Keratinocyte (primary cell): Measurements from ENCODE around the gene DESI2. TPM values are rescaled to one million over a fixed set of nuclear protein-coding genes. Genes with fewer than 3 reads are reported as not detected.
"Not testable (repeated sequence)": the region's sequence is repeated elsewhere in the genome, so short reads cannot be mapped to it uniquely, and the experiment has no call there.

Experiments
- DNase-seq: peaks from one replicate; pipeline ENCODE4 v3.0.0-alpha.2; 2011; ENCODE audit warnings: low read depth, missing footprints, low spot score
- FAIRE-seq: peaks from 2 replicates; lab custom pipeline; 2011; peaks lifted over from hg19 to GRCh38; lab: Jason Lieb, UNC
- H2AFZ ChIP-seq: 2 replicates; pipeline ENCODE4 v1.6.0; 2012; ENCODE audit warnings: low read length, control low read depth, inconsistent platforms; ENCODE audit not compliant: control insufficient read depth
- H3K27ac ChIP-seq: 2 replicates; pipeline ENCODE4 v1.5.1; 2011; ENCODE audit warnings: low read length; ENCODE audit not compliant: control insufficient read depth, insufficient read depth
- H3K27me3 ChIP-seq: 3 replicates; pipeline ENCODE4 v1.6.0; 2011; ENCODE audit warnings: low read length; ENCODE audit not compliant: control insufficient read depth, insufficient read depth; ENCODE audit errors: extremely low read depth
- H3K36me3 ChIP-seq, 2 experiments: 2 replicates in 1 of 2; 3 replicates in 1 of 2; pipeline ENCODE4 v1.5.1; 2011; ENCODE audit warnings: low read length in 2 of 2, mild to moderate bottlenecking in 1 of 2; ENCODE audit not compliant: control insufficient read depth in 2 of 2, insufficient read depth in 2 of 2; ENCODE audit errors: extremely low read depth in 1 of 2
- H3K4me1 ChIP-seq: 3 replicates; pipeline ENCODE4 v1.5.1; 2011; ENCODE audit warnings: low read length; ENCODE audit not compliant: control insufficient read depth, insufficient read depth; ENCODE audit errors: extremely low read depth
- H3K4me2 ChIP-seq: 3 replicates; pipeline ENCODE4 v1.6.0; 2011; ENCODE audit warnings: low read depth, low read length; ENCODE audit not compliant: control insufficient read depth, insufficient read depth; ENCODE audit errors: extremely low read depth
- H3K4me3 ChIP-seq, 3 experiments: fragments of 200-600 bp in 1 of 3; sonication (generic) in 1 of 3; 2 replicates in 2 of 3; 3 replicates in 1 of 3; pipeline ENCODE4 v1.5.1; 2011 to 2016; ENCODE audit warnings: low read length in 3 of 3, mild to moderate bottlenecking in 3 of 3, control low read depth in 2 of 3, inconsistent platforms in 1 of 3, low read depth in 1 of 3, mixed read lengths in 1 of 3, mixed run types in 1 of 3, moderate library complexity in 1 of 3; ENCODE audit not compliant: control insufficient read depth in 2 of 3, insufficient read depth in 2 of 3; ENCODE audit errors: extremely low read depth in 1 of 3
- H3K79me2 ChIP-seq: 2 replicates; pipeline ENCODE4 v1.6.0; 2012; ENCODE audit warnings: low read length; ENCODE audit not compliant: control insufficient read depth, insufficient read depth
- H3K9ac ChIP-seq: 3 replicates; pipeline ENCODE4 v1.6.0; 2011; ENCODE audit warnings: low read length; ENCODE audit not compliant: control insufficient read depth, insufficient read depth; ENCODE audit errors: extremely low read depth
- H3K9me1 ChIP-seq: 3 replicates; pipeline ENCODE4 v1.6.0; 2011; ENCODE audit warnings: low read length; ENCODE audit not compliant: control insufficient read depth, insufficient read depth; ENCODE audit errors: extremely low read depth
- H3K9me3 ChIP-seq: 2 replicates; pipeline ENCODE4 v1.5.1; 2012; ENCODE audit warnings: low read depth, low read length; ENCODE audit not compliant: control insufficient read depth
- H4K20me1 ChIP-seq: 3 replicates; pipeline ENCODE4 v1.6.0; 2011; ENCODE audit warnings: low read length; ENCODE audit not compliant: control insufficient read depth, insufficient read depth; ENCODE audit errors: extremely low read depth
- EZH2 ChIP-seq: IDR thresholded peaks from one replicate; pipeline ENCODE4 v1.6.1; 2012; ENCODE audit warnings: inconsistent platforms, mild to moderate bottlenecking, low read length, moderate library complexity
- dilution Hi-C: fragments of 300-500 bp; cut with MboI; formaldehyde crosslinking; loops from one replicate; pipeline ENCODE4 v1.7.0; 2020; ENCODE audit warnings: low sequenced_read_pairs; ENCODE audit not compliant: extremely low pct_ligation_motif_present
- polyA plus RNA-seq, 5 experiments: library from polyadenylated mRNA; depleted of rRNA in 3 of 5; stranded (reverse) in 3 of 5; stranded (forward) in 1 of 5; unstranded in 1 of 5; fragments of >200 nt; gene quantifications; 1 replicate in 1 of 5; 2 replicates in 3 of 5; 3 replicates in 1 of 5; pipeline versions ENCODE4 v1.2.1 to v1.2.3, GENCODE V29; 2011 to 2012; ENCODE audit warnings: missing spikeins in 2 of 5, low read depth in 1 of 5, low replicate concordance in 1 of 5
- TF ChIP-seq, protein P1 (sequence below), 3 experiments: IDR thresholded peaks in 1 of 3; conservative IDR thresholded peaks in 1 of 3; optimal IDR thresholded peaks in 1 of 3; 2 replicates in 2 of 3; 3 replicates in 1 of 3; pipeline versions ENCODE3 to v1.5.1; 2011; ENCODE audit warnings: low read length in 3 of 3, mild to moderate bottlenecking in 3 of 3, moderate library complexity in 2 of 3, control low read depth in 1 of 3, inconsistent platforms in 1 of 3; ENCODE audit not compliant: insufficient read depth in 2 of 3; ENCODE audit errors: extremely low read depth in 1 of 3

Gene DESI2
- polyA plus RNA-seq, 1 donor (not counting 4 experiments of a cell fraction or from before 2014, with no cell fraction given), result 33.9 TPM

DNA sequence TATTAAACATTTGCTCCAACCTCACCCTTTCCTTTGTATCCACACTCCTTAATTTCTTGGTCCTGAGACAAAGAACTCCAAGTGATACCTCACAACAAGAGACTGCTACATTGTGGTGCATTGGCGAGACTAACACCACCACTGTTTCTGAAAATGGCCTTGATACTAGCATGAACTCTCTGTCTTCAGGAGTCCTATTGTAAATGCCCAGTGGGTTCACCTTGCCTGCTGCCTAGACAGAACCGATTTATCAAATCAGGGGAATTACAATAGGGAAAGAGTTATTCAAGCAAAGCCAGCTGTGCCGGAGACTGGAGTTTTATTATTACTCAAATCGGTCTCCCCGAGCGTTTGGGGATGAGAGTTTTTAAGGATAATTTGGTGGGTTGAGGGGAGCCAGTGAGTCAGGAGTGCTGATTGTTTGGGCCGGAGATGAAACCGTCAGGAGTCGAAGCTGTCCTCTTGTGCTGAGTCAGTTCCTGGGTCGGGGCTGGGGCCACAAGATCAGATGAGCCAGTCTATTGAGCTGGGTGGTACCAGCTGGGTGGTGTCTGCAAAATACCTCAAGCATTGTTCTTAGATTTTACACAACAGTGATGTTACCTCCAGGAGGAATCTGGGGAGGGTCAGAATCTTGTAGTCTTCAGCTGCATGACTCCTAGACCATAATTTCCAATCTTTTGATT is 83.1 kb downstream of the DESI2 start:
- no peaks in the 10 kb centered on the region for H3K36me3 ChIP-seq
- peaks cover 4% of the 10 kb centered on the region for H3K4me1 ChIP-seq
- DNase-seq, result no peak
- no peak for TF ChIP-seq EZH2
- TF ChIP-seq, protein P1, sequence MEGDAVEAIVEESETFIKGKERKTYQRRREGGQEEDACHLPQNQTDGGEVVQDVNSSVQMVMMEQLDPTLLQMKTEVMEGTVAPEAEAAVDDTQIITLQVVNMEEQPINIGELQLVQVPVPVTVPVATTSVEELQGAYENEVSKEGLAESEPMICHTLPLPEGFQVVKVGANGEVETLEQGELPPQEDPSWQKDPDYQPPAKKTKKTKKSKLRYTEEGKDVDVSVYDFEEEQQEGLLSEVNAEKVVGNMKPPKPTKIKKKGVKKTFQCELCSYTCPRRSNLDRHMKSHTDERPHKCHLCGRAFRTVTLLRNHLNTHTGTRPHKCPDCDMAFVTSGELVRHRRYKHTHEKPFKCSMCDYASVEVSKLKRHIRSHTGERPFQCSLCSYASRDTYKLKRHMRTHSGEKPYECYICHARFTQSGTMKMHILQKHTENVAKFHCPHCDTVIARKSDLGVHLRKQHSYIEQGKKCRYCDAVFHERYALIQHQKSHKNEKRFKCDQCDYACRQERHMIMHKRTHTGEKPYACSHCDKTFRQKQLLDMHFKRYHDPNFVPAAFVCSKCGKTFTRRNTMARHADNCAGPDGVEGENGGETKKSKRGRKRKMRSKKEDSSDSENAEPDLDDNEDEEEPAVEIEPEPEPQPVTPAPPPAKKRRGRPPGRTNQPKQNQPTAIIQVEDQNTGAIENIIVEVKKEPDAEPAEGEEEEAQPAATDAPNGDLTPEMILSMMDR (optimal IDR thresholded peaks at IDR 0.05 in 1 of 3, IDR thresholded peaks at IDR 0.05 in 1 of 3, conservative IDR thresholded peaks at IDR 0.05 in 1 of 3; ENCODE audit: extremely low read depth in 1 of 3, insufficient read depth in 2 of 3, low read length in 3 of 3), result no peak
- FAIRE-seq, result no peak
- dilution Hi-C loops, result no loop called here
- H3K9me1 ChIP-seq, result no peaks in the 10 kb centered on the region
- no peaks in the 10 kb centered on the region for H3K79me2 ChIP-seq
- H4K20me1 ChIP-seq, result no peaks in the 10 kb centered on the region
- H2AFZ ChIP-seq, result no peak overlapping the region
- no peak overlapping the region for H3K9ac ChIP-seq
- no peak overlapping the region for H3K4me3 ChIP-seq
- H3K4me2 ChIP-seq, result no peak overlapping the region
- H3K27me3 ChIP-seq, result no peaks in the 10 kb centered on the region
- H3K9me3 ChIP-seq, result peaks cover 13% of the 10 kb centered on the region
- H3K27ac ChIP-seq, result no peak overlapping the region

DNA sequence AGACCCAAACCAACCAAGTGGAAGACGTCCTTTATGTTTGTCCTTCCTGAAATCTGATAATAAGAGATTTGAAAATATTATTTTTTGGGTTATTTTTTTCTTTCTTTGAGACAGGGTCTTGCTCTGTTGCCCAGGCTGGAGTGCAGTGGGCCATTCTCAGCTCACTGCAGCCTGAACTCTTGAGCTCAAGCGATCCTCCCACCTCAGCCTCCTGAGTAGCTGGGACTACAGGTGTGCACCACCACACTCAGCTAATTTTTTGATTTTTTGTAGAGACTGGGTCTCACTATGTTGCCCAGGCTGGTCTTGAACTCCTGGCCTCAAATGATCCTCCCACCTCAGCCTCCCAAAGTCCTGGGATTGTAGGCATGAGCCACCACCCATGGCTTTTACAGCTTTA is 86.2 kb downstream of the DESI2 start:
- DNase-seq, dilution Hi-C loops, H2AFZ ChIP-seq, H3K27me3 ChIP-seq, FAIRE-seq, H3K79me2 ChIP-seq, H3K9me1 ChIP-seq, H3K4me1 ChIP-seq, H3K9ac ChIP-seq, H4K20me1 ChIP-seq, H3K4me3 ChIP-seq, H3K36me3 ChIP-seq, H3K4me2 ChIP-seq, H3K27ac ChIP-seq: not testable (repeated sequence)
- H3K9me3 ChIP-seq, result peaks cover 13% of the 10 kb centered on the region

- H3K36me3 ChIP-seq, H3K27me3 ChIP-seq, H3K79me2 ChIP-seq, H4K20me1 ChIP-seq, H3K4me3 ChIP-seq, H3K9me1 ChIP-seq, H3K9me3 ChIP-seq, H3K4me1 ChIP-seq, H3K9ac ChIP-seq, dilution Hi-C loops: not testable (repeated sequence)
- peak; percentile 87 for DNase-seq
- peak; percentile 39 for FAIRE-seq
- H3K27ac ChIP-seq, result peak overlapping the region; percentile 63
- H2AFZ ChIP-seq, result peak overlapping the region; percentile 62
- peak overlapping the region; percentile 51 for H3K4me2 ChIP-seq
Observed at GRCh38 chr1:244740027-244740617, 87.2 kb downstream of the DESI2 start.
